Mammary epithelial cell (primary cell): ENCODE measurements around the gene ANG.

Experiments used
- EZH2 ChIP-seq: IDR thresholded peaks from 2 replicates; pipeline ENCODE4 v1.6.1; 2012; ENCODE audit warnings: low read length, inconsistent platforms, borderline replicate concordance
- TF ChIP-seq, protein P1 (sequence below), 2 donors: IDR thresholded peaks in 1 of 2; conservative IDR thresholded peaks in 1 of 2; 2 replicates each; pipeline ENCODE4 v1.5.1; 2011 to 2012; ENCODE audit warnings: inconsistent platforms in 2 of 2, low read length in 2 of 2, mild to moderate bottlenecking in 2 of 2, control low read depth in 1 of 2, low read depth in 1 of 2; ENCODE audit not compliant: insufficient read depth in 1 of 2; ENCODE audit errors: extremely low read depth in 1 of 2

DNA sequence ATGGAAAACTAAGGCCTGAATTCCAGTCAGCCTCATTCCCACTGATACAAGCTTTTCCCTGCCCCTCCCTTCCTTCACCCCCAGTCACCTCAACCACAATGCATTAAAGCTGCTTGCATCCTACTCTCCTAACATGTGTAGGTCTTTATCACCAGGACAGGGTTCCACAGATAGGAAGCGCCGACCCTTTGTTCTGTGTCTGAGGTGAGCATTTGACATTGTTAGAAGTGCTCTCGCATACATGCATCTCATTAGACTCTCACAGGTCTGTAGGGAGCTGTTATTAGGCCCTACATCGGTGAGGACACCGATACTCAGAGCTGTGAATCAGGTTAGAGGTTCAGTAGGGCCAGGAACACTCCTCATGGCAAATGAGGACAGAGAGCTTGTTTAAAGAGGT is 43.9 kb downstream of the ANG start:
- TF ChIP-seq, protein P1, sequence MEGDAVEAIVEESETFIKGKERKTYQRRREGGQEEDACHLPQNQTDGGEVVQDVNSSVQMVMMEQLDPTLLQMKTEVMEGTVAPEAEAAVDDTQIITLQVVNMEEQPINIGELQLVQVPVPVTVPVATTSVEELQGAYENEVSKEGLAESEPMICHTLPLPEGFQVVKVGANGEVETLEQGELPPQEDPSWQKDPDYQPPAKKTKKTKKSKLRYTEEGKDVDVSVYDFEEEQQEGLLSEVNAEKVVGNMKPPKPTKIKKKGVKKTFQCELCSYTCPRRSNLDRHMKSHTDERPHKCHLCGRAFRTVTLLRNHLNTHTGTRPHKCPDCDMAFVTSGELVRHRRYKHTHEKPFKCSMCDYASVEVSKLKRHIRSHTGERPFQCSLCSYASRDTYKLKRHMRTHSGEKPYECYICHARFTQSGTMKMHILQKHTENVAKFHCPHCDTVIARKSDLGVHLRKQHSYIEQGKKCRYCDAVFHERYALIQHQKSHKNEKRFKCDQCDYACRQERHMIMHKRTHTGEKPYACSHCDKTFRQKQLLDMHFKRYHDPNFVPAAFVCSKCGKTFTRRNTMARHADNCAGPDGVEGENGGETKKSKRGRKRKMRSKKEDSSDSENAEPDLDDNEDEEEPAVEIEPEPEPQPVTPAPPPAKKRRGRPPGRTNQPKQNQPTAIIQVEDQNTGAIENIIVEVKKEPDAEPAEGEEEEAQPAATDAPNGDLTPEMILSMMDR (conservative IDR thresholded peaks at IDR 0.05 in 1 of 2, IDR thresholded peaks at IDR 0.05 in 1 of 2; ENCODE audit: extremely low read depth in 1 of 2, insufficient read depth in 1 of 2, low read depth in 1 of 2, low read length in 2 of 2): no peak
- TF ChIP-seq EZH2: no peak
